GM15510 (cell line): Measurements from ENCODE around the gene TENM3.

Source experiments
- POLR2A ChIP-seq: IDR thresholded peaks from 3 replicates; pipeline ENCODE4 v1.6.1; 2011; ENCODE audit warnings: borderline replicate concordance; ENCODE audit not compliant: insufficient read length; ENCODE audit errors: extremely low read depth

TENM3 gene

GRCh38 chr4:182310962-182311361 lies 67.8 kb downstream of the TENM3 start:
- no peak for TF ChIP-seq POLR2A

- no peak for TF ChIP-seq POLR2A
Observed at GRCh38 chr4:182314537-182314936, 71.3 kb downstream of the TENM3 start.

GRCh38 chr4:182318256-182318655 lies 75.1 kb downstream of the TENM3 start:
- no peak for TF ChIP-seq POLR2A

GRCh38 chr4:182320092-182320491 lies 76.9 kb downstream of the TENM3 start:
- no peak for TF ChIP-seq POLR2A

- TF ChIP-seq POLR2A: no peak
Observed at GRCh38 chr4:182320580-182320979, 77.4 kb downstream of the TENM3 start.

- TF ChIP-seq POLR2A: no peak
Observed at GRCh38 chr4:182324282-182324681, 81.1 kb downstream of the TENM3 start.

GRCh38 chr4:182325397-182325796 lies 82.2 kb downstream of the TENM3 start:
- TF ChIP-seq POLR2A: no peak

GRCh38 chr4:182325848-182326255 lies 82.7 kb downstream of the TENM3 start:
- no peak for TF ChIP-seq POLR2A

- TF ChIP-seq POLR2A: no peak
Observed at GRCh38 chr4:182328505-182328904, 85.3 kb downstream of the TENM3 start.

- TF ChIP-seq POLR2A: no peak
Observed at GRCh38 chr4:182337366-182337765, 94.2 kb downstream of the TENM3 start.

GRCh38 chr4:182338063-182338462 lies 94.9 kb downstream of the TENM3 start:
- no peak for TF ChIP-seq POLR2A

GRCh38 chr4:182338746-182339145 lies 95.5 kb downstream of the TENM3 start:
- TF ChIP-seq POLR2A: no peak

GRCh38 chr4:182339221-182339641 lies 96.0 kb downstream of the TENM3 start:
- TF ChIP-seq POLR2A: no peak

GRCh38 chr4:182343453-182343852 lies 100.3 kb downstream of the TENM3 start:
- TF ChIP-seq POLR2A: no peak

- no peak for TF ChIP-seq POLR2A
Observed at GRCh38 chr4:182344968-182345367, 101.8 kb downstream of the TENM3 start.

- TF ChIP-seq POLR2A: no peak
Observed at GRCh38 chr4:182346250-182346649, 103.0 kb downstream of the TENM3 start.
